Inflammatory macrophage treated with lipopolysaccharide for 1 hour (primary cell): ENCODE data around the gene CYP27B1.

Source experiments
- DNase-seq, 2 donors: peaks; one replicate each; pipeline ENCODE4 v3.0.0-alpha.2; 2020 to 2022

Gene CYP27B1

DNA sequence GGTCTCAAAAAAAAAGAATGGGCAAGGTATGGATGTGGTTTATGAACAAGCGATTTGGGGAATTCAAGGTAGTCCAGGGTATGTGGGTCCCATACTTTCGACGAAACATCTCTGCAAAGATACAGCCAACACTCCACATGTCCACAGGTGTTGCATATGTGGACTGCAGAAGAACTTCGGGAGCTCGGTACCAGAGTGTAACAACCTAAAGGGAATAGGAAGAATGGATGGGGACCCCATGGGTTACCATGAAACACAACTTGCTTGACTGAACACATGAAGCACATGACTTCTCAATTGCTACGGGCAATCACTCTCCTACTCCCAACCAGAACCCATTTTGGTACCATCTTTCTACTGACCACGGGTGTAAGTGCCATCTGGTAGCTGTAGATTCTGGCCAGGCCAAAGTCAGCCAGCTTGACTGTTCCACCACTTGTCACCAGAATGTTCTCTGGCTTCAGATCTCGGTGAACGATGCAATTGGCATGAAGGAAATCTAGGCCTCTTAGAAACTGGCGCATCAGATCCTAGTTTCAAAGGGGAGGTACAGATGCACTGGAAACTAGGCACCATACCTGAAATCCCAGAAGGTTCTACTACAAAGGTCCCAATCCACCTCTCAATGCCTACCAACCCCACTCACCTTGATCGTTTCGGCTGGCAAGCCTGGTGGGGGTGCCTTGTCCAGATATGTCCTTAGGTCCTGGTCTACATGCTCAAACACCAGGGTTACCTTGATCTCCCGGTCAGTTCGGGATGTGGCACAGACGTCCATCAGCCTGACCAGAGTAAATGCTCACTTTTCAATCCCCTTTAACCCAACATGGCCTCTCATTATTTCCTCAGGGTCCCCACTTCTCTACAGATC, 16.1 kb downstream of the CYP27B1 start:
- DNase-seq = no peak

DNA sequence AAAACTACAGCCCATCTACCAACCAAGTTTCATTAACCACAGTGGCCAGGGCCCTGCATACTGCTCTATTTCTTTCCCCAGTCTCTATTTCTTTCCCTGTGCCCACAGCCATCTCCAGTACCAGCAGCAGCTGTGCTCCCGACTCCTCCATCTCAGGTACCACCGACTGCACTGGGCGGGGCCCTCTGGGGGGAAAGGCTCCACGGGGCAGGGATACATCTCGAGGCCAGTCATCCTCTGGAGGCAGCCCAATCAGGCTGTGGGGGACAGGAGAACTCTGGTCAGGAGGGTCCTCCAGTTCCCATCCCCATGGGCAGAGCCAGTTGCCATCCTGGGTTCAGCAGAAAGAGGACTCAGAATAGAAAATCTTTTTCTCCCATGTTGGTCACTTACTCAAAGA, 17.8 kb downstream of the CYP27B1 start:
- no peak for DNase-seq

DNA sequence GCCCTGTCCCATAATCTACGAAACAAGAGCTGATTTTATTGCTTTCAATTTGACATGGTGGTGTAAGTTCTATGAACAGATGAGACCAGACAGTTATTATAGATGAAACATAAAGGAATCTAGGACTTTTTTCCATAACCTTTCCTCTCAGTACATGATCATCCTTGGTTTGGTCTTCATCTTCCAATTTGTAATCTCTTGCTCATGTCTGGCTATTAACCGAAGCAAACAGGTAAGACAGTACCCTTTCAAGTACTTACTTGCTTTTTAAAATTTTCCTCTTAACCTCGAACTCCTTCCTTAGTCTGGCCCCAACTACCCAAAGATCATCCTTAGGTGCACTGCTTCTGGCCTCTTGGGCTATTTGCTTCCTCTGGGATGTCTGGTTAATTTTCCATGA, 20.9 kb downstream of the CYP27B1 start:
- DNase-seq = no peak

DNA sequence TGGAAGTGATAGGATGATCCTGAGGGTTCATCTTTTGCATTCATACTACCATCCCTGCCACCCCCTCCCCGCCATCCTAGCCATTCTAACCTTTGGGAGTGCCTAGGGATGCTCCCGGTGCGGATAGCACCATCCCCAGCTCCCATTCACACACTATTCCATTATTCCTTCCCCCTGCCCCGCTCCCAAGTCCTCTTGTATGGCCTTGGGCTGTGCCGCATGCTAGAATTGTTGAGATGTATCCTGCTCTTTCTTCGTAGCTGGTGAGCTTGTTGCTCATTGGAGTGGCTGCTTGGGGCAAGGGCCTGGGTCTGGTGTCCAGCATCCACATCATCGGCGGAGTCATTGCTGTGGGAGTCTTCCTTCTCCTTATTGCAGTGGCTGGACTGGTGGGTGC, 21.4 kb downstream of the CYP27B1 start:
- DNase-seq = peak in 1 of 2 donors; percentile 57

DNA sequence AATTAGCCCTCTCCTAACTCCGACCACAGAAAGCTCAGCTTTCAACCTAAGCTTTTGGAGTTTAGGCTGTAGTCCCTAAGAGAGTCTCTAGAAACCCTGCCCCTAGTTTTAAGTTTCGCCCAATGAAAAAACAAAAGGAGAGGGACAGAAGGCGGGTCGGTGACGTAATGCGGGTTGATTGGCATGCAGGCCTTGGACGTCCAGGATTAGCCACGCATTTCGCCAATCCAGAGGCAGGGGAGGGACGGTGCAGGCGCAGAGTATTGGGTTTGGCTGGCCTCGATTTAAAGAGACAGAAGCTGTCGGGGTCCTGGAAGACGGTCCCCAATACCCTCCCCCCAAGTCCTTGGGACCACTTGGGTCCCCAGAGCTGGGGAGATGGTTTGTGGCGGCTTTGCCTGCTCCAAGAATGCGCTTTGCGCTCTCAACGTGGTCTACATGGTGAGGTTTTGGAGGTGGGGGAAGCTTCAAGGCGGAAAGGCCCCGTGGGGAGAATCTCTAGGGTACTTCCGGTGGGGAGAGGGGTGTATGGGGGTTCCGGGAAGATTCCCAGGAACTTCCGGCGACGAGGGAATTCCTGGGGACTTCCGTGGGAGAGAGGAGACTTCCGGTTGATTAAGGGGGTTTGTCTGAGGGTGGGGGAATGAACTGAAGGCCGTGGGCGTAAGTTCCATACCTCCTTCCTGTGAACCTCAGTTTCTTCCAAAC, 21.9 kb downstream of the CYP27B1 start, which contains the start of gene TSPAN31:
Gene TSPAN31, plus strand, starts transcription at position 263 of the 708 bp plus-strand sequence. Its CDS starts 116 bp downstream, at position 379.
- DNase-seq = peak; percentile 98

DNA sequence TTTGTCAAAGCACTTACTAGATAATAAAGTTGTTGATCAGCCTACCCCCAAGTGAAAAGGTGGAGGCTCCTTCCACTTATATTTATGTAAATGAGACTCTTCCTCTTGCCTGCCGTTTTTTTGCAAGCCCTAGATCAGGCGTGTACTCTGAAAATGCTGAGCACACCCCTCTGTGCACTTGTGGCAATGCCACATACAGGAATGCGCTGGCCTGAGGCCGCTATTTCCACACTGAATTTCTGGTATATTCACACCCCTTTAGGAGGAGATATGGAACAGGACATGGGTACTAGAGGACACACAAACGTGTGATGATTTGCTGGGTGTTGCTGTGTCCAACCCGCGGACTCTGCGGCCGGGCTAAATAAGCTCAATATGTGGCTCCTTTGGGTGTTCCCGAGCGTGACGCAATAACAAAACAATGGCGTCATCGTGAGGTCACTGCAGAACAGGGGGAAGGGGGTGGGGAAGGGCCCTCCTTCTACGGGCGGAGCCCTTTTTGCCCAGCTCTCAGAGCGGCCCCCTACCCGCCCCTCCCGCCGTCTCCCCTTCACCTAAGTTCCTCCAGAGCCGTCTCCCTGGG, 22.6 kb downstream of the CYP27B1 start:
- peak; percentile 78 to 96 for DNase-seq

DNA sequence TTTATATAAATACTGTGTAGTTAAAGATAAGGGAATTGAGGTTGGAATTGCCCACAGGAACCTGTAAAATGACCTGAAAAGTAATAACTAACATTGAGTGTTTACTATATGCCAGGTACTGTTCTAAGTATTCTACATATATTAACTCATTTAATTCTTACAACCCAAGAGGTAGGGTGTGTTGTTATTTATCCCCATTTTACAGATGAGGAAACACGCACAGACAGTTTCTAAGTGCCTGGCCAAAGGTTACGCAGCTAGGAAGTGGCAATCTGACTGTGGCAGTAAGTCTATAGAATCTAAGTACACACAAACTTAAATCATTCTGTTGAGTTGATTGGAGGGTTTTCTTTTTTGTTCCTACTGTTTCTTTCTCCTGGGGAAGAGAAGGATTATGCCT, 23.1 kb downstream of the CYP27B1 start:
- DNase-seq = no peak

DNA sequence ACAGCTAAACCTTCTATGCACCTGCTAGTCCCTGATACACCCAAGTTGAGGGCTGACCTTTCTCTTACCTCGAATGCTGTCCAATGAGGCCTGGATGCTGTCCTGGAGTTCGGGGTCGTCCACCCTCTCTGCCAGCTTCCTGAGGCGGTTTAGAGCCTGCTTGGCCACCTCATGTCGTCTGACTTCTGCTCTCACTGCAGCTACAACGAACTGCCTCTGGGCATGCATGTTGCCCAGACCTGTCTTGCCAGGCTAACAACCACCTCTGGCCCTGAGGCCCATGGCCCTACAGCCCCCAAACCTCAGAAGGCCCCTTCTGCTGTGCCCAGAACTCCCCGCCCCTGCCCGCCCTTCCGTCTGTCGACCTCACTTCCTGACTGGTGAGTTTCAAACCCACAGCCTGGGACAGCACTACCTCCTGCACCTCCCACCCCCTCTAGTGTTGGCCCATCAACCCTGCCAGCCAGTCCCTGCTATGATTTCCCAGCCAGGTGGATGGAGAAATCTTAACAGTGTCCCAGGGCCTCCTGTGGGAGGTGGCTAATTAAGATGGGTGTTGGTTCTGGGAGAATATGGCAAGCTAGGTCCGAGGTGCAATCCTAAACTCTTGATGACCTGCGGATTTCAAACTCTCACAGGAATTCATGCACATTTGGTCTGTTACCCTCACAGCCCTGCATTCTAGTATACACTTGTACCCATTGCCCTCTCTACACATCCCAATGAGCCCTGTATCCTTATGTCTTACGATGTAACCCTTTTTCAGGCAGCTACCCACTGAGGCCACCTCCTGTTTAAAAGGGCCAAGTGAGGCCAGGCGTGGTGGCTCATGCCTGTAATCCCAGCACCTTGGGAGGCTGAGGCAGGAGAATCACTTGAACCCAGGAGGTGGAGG, 24.8 kb downstream of the CYP27B1 start:
- peak; percentile 40 to 55 for DNase-seq

DNA sequence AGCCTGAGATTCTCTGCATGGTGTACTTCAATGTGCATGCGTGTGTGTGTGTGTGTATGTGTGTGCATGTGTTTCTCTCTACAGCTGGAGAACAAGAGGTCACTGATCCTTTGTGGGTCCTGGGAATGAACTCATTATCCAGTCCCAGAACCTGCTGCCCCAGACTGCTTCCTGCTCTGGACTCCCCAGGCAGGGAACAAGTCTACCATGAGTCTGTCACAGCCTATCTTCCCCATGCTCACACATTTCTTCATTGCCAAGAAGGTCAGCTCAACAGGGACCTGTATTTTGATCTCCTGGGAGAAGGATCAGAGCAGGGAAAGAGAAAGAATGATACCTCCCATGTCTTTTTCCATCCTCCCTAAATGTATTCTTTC, 25.5 kb downstream of the CYP27B1 start:
- DNase-seq = no peak

DNA sequence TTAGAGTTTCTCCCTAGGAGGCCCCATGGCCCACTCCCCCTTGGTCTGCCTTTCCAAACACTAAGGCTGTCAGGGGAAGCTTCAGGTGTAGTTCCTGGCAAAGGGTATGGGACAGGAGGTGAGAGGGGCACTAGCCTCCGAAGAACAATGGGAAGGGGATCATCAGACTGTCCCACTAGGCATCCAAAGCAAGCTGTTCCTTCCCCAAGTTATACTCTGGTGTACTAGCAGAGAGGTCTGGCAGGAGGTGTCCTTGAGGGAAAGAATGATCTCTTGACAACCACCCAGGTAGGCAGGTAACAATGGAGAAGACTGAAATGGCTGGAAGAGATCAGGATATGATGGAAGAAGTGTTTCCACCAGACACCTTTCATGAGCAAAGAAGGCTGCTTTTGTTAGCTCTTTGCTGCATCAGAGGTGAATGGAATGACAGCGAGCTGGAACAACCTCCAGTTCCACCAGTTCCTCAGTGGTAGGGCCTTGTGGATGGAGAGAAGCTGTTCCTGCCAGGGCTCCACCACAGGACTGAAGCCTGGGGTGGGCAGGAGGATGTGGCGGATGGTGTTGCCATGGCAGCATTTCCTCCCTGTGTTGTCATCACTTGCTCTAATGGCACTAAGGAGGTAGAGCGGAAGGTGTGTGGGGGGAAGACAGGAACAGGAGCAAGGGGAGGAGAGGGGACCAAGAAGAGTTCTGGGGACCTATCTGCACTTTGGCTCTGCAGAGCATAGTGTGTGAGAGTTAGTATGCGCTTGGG, 26.0 kb downstream of the CYP27B1 start:
- no peak for DNase-seq

DNA sequence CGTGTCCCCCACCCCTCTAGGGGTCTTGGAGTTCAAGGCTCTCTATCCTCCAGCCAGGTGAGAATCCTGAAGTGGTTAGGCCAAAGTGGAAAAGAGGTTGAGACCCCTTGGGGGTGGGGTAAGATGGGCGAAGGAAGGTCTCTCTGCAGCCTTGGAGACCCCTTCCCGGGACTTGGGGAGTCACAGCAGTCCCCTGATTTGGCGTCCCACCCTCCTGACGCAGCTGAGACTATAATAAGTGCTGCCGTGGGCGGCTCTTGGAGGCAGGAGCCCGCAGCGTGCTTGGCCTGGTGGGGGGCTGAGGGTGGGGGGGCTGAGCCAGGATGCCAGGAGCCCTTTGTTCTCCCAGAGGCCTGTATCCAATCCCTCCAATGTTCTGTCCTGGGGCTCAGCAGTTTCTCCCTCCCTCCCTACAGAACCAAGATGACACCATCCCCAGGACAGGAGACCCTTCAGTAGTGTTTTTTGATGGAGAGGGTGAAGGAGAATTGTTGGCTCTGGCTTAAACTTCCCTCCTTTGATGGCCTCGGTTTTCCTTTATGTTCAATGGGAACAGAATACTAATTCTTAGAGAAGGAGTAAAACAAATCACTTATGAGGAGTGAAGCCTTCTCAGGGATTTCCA, 26.9 kb downstream of the CYP27B1 start:
- no peak for DNase-seq

DNA sequence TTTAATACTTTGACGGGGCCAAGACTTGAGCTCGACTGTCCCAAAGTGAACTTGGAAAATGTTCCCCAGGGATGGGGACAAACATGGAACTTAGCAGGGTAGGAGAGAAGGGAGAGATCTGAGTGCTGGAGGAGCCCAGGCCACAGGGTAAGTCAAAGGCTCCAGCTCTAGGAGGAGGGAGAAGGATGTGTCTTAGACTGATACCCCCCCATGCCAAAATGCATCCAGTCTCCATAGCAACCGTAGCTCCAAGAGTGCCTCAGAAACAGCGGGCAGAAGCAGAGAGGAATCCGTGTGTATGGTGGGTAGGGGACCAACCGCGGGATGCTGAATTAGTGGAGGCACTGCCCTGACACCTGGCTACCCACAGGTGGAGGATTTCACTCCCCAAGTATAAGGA, 27.5 kb downstream of the CYP27B1 start:
- DNase-seq = no peak

DNA sequence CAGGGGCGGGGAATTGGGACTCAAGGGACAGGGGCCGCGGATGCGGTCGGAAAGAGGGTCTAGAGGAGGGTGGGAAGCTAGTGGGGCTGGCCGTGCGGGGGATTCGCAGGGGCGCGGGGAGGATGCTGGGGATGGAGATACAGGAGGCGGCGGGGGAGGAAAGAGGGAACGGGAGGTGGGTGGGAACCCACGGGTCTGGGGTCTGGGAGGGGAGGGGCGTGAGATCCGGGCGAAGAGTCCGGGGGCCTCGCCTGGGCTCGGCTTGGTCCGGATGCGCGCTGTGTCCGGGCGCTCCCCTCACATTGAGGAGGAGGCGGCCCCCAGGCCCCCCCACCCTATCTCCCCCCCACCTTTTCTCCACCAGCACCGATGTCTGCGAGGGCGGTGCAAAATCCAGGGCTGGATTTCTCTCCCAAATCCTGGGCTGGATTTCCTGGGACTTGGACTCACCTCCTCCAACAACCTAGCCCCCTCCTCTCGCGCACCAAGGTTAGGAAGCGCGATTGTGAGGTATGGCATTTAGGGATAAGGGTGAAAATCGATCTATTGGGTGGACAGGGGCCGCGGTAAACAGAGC, 28.1 kb downstream of the CYP27B1 start, which contains the start of gene AGAP2:
Gene AGAP2, minus strand, starts transcription at position 82 of the 577 bp plus-strand sequence. CDS start 496 bp downstream, outside the sequence.
- no peak for DNase-seq

DNA sequence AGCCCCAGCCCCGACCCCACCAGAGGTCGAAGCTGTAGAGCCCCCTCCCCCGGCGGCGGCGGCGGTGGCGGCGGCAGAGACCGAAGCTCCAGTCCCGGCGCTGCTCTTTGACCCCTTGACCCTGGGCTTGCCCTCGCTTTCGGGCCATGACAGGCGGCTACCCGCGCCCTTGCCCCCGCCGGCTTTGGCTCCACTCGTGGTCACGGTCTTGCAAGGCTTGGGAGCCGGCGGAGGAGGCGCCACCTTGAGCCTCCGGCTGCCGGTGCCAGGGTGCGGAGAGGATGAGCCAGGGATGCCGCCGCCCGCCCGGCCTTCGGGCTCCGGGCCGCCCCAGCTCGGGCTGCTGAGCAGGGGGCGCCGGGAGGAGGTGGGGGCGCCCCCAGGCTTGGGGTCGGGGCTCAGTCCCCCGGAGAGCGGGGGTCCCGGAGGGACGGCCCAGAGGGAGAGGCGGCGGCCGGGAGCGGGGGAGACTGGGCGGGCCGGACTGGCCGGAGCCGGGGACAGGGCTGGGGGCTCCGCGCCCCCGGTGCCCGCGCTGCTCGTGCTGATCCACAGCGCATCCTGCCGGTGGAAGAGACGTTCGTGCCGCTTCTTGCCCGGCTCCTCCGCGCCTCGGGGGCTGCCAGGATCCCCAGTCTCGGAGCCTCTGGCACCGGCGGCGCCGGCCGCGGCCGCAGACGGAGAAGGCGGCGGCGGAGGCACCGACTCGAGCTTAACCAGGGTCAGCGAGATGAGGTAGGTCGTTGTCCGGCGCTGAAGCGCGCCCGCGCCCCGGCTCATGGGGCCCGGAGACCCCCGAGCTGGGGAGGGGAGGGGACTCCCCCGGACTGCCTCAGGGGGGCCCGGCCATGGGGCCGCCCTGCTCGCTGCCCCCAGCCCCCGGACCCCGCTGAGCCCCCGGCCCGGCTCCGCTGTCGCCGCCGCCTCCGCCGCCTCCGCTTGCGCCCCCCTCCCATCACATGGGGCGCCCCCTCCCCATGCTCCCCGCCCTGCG, 29.1 kb downstream of the CYP27B1 start:
- DNase-seq = no peak

DNA sequence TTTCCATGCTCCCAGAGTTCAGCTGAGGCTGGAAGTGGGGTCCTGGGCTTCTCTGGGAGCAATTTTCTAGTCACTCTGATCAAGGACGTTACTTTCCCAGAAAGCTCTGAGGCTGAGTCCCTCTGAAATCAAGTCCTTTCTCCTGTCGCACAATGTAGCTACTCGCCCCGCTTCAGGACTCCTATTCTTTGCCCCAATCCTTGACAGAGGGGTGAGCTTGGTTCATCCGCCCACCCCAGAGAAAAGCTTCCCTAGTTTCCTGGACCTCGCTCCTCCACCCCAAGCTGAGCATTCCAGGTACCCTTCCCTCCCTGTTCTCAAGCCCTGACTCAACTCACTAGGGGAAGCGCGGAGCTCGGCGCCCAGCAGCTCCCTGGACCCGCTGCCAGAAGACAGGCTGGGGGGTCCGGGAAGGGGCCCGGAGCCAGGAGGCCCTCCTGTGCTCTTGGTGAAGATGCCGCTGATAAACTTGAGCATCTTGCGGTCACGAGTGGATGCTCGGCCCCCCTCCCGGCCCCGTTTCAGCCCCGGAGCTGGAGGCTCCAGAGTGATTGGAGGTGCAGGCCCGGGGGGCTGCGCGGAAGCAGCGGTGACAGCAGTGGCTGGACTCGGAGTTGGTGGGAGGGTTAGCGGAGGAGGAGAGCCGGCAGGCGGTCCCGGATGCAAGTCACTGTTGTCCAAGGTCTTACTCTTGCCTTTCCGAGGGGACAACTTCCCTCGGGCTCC, 30.0 kb downstream of the CYP27B1 start:
- DNase-seq = no peak

DNA sequence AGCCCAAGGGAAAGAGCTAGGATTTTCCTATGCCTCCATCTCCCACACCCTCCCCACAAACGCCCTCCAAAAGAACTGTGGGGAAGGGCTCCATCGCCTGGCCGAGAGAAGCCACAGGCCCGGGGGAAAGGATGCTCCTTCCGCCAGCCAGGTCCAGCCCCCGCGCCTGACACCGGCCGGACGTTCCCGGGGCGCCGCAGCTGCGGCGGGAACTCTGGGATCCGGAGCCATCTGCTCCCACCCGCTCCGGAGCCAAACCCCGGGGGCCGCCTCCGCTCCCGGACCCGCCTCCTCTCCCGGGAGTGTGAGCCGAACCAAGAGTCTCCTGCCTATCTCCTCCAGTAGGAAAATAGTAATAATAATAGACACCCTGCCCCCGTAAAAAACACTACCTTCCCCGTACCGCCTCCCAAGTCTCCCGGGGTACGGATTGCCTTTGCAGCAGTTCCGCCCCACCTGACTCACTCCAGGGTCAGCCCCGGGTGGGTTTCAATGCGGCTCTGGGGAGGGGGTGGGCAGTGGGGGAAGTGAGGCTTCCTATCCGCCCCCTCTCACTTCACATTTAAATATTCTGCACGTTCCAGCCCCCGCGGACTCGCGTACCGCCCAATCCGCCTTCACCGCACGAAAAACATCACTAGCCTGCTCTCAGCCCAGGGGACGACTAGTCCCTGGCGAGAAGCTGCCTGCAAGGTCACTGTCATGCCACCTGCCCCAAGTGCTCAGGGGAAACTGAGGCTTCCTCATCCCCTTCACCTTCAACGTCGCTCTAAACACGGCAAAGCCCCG, 30.7 kb downstream of the CYP27B1 start:
- no peak for DNase-seq

DNA sequence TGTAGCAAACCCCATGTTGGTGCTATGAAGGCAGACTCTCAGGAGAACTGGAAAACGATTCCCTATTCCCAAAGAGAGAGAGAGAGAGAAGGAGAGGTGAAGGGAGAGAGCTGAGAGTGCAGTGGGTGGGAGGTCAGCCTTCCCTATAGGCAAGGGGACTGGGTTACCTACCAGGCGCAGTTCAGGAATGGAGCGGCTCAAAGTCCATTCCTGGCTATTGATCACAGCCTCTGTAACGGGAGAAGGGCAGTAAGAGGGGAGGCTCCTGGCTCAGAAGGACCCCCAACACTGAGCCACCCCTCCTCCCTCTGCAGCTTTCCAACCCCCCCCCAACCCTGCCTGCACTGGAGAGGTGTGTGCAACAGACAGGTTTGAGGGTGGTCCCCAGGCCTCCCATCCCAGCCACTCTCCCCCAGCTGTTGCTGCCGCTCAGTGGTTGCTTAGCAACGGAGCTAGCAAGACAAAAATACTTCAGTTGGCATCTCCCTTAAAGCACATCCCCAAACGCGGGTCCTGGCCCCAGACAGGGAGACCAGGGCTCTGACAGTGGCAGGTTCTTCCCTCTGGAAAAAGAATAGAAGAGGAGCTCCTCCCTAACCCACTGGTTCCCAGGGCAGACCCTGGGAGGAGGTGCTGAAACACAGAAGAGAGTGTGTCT, 31.6 kb downstream of the CYP27B1 start:
- DNase-seq = no peak

DNA sequence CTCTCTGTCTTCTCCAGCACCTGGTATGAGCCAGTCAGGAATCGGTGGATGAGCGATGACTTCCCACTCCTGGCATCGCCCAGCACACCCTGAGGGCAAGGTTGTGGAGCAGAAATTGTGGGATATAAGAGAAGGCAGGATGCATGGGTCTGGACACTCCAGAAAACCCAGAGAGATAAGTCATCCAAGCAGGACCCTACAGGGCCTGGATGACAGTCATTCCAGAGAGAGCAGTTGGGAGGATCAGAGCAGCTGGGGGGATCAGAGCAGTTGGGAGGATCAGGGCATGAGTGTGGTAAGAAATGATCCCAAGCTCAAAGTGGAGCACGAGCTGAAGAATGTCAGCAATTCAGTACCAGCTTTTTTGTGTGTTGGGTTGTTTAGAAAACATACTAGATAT, 32.3 kb downstream of the CYP27B1 start:
- no peak for DNase-seq
